OCI-M1 (cell line): ENCODE data around the gene KLHL36.

ENCODE experiments used
- DNase-seq: peaks from one replicate; lab custom pipeline; 2025; lab: John Stamatoyannopoulos, UW

Gene KLHL36

DNA sequence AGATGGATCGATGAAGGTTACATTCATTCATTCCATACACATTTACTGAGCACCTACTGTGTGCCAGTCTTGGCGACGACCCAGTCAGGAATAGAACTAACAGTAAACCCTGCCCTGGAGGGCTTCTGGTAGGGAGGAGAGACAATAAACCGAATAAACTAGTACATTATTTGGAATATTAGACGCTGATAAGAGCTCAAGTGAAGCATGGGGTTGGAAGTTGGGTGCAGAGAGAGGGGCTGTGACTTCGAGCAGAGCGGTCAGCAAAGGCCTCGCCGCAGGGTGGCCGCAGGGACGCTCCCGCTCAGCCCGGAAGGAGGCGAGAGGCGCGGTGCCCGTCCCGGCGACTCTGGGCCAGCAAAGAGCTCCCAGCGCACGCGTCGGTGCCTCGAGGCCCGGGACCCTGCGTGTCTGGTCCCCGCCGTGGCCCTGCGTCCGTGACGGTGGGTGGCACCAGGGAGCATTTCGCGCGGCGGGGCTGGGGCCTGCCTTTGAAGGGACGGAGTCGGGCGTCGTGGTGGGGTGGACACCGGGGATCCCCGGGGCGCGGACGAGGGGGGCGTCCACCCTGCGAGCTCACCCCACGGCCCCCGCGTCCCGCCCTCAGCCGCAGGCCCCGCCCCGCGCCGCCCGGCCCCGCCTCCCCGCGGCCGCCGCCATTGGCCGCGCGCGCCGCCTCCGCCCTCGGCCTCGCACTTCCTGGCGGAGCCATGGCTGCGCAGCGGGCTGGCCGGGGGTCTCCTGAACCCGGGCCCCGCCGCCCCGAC is at the start of gene KLHL36:
KLHL36 (plus strand) TSS at position 684 of the 767 bp plus-strand sequence. CDS start 2,357 bp downstream, outside the sequence.
- peak; percentile 40 for DNase-seq

DNA sequence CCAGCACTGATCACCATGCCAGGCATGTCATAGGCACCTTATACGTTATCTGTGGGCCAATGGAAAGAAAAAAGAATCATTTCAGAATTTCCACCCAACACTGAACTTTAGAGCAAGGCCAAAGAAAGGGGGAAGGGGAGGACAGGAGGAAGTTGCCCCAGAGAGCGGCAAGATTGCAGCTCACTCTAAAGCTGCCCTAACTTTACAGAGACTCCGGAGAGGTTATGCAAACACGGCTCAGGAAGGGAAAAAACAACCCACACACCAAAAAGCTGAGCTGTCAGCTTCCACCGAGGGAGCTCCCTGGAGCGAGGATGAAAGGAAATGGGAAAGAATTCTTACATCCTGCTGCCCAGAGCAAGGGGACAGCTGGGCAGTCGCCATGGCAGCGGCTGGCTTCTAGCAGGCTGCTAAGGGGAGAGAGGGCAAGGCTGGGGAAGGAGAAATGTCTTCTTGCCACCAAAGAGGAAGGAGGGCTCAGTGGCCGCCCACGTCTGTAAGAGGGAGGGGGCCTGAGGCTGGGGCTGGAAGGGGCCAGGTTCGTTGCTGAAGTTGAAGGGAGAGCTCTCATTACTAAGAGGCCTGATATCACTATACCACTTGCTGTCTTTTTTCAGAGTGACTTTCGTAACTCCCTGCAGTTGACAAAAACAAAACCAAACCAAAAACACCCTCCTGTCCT is 48.6 kb upstream of the KLHL36 start:
- peak; percentile 79 for DNase-seq

DNA sequence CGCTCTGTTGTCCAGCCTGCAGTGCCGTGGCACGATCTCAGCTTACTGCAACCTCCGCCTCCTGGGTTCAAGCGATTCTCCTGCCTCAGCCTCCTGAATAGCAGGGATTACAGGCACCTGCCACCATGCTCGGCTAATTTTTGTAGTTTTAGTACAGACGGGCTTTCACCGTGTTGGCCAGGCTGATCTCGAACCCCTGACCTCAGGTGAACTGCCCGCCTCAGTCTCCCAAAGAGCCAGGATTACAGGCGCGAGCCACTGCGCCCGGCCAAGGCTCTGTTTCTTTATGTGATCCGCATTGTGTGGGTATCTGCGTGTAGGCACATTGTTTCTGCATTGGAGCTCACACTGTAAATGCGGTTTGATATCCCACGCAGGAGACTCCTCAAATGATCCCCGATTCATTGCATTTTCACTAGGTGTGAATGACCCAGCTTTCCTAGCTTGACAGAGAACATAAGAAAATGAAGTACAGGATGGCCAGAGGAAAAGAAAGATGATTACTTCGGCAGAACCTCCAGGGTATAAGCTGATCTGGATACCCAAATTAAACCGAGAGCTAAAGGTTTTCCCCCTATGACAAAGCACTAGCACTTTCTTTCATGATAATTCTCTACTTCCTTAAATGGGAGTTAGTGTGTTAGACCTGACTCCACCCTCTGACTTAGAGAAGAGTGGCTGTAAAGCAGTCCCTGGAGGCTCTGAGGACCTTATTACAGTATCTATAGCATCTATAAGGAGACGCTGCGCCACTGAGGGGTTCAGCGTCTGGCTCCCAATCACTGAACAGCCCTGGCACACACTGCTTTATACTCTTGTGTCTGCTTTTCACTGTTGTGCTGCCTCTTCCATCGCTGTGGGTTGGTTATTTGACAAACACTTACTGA is 47.7 kb upstream of the KLHL36 start:
- peak; percentile 82 for DNase-seq

DNA sequence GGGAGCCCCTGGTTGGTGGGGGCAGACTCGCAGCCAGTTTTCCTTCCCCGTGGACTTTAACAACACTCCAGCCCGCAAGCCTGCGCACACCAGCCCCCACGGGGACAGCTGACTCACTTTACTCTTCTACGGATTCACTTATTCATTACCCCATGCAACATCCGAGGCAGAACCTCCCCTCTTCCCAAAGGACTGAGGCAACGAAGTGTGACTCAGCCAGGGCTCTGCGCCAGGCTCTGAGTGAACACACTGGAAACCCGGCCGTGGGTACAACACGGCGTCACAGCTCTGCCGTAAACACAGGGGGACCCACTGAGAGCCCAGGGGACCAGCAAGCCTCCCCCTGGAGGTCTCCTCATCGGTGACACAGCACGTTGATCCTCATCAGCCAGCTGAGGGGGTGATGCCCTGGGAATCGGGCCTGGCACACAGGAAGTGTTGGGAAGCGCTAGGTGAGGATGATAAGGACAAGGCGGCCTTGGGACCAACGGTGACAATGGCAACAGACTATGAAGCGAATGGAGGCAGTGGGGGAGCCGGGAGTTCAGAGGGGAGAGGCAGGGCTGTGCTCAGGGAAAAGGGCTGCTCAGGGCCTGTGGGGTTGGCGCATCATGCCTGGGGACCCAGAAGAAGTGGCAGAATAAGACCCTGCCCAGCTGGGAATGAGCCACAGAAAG is 45.0 kb upstream of the KLHL36 start:
- no peak for DNase-seq

DNA sequence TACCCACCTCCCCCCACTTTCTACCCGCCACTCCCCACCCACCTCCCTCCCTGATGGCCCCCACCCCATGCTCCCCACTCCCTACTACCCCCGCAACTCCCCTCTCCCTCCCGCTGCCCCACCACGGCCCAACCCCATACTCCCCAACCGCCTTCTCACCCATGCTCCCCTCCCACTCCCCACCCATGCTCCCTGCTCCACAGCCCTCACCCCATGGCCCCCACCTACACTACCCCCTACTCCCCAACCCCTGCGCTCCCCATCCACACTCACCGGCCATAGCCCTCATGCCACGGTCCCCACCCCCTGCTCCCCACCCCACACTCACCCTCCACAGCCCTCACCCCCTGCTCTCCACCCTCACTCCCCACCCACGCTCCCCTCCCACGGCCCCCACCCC is 44.4 kb upstream of the KLHL36 start:
- no peak for DNase-seq

DNA sequence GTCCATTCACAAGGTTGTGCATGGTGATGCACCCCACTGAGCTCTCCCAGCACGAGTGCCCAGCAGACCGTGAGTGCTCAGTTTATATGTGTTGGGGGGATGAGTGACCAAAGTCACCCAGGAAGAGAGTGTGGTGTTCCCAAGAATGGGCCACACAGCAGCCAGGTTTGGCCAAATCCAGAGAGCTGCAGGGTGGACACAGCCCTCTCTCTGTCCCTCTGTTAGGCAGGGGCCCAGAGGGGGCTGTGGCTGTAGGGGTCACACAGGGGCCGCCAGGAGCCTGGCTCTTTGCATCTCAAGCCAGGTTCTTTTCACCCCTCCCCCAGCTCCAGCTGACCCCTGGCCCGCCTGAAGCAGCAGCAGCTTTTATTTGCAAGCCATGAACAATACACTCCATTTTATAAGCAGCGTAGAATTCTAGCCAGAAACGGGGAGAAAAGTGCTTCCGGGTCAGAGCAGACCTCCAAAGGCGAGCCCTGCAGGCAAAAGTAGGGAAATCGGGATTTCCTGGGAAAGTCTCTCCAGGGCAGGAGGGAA is 43.8 kb upstream of the KLHL36 start:
- no peak for DNase-seq

DNA sequence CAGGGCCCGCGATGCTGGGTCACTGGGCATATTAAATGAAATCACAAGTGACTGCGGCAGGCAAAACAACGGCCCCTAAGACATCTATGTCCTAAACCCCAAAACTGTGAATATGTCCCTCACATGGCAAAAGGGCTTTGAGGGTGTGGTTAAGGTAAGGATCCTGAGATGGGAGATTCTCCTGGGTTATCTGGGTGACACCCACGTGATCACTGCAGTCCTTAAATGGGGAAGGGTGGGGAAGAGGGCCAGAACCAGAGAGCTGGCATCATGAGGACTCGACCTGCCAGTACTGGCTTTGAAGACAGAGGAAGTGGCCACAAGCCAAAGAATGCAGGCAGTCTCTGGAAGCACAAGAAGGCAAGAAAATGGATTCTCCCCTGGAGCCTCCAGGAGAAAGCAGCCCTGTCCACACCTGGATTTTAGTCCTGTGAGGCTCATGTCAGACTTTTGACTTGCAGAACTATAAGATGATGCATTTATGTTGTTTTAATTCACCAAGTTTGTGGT is 42.9 kb upstream of the KLHL36 start:
- DNase-seq = no peak

DNA sequence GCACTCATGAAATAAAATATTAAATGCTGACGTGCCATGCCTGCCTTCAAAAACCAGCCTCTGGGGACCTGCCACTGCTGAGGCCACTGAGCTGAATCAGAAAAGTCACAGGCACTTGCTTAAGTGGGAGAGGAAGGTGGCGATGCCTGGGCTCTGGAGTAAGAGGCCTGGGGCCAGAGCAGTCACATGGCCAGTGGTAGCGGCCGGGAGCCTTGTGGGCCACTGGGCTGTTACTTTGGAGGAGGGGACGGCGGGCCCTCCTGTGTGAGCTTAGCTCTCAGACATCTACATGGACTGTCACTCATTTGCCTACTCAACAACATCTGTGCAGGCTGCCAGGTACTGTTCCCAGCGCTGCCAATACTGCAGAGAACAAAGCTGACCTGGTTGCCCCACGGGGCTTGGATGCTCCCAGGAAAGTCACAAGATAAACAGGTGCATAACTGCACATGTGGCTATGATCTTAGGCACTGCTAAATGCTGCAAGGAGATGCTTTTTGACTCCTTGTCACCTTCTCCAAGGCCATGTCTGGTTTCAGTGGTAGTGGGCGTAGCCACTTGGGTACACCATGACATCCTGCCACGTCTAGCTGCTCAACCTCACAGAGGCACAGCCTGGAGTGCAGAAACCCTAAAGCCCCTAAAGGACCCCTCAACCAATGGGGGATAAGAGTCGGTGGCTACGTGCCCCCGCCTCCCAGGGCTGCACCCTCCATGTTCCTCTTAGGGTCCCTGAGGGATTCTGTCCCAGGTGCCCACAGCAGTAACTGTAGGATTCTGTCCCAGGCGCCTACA is 42.0 kb upstream of the KLHL36 start:
- no peak for DNase-seq

DNA sequence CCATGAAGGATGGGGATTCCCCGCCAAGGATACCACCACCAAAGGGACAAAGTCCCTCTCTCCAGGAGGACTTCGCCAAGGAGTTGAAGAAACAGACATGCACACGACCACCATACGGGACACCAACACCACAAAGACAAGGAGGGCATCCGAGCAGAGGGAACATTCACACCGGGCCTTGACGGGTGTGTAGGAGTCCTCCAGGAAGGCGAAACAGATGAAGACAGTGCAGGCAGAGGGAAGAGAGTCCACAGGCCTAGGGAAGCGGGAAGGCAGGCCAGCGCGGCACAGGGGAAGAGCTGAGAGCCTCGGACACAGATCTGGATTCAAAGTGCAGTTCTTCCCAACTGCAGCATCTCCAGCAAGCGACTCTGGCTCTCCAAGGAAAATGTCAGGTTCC is 41.2 kb upstream of the KLHL36 start:
- DNase-seq = no peak

DNA sequence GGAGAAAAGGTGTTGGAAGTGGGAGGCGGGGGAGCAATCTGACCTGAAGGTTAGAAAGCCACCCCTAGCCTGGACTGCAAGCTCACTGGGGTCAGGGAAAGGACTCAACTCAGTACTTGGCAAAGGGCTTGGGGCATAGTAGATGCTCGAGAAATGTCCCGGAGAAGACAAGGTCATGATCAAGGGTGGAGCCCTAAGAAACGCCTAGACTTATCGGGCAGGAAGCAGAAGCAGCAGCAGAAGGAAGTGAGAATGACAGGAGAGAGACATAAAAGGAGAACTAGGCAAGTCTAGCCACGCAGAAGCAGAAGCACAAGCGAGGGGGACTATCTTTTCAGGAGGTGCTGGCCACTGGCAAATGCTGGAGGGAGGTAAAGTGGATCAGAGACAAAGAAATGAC is 40.6 kb upstream of the KLHL36 start:
- peak; percentile 87 for DNase-seq

DNA sequence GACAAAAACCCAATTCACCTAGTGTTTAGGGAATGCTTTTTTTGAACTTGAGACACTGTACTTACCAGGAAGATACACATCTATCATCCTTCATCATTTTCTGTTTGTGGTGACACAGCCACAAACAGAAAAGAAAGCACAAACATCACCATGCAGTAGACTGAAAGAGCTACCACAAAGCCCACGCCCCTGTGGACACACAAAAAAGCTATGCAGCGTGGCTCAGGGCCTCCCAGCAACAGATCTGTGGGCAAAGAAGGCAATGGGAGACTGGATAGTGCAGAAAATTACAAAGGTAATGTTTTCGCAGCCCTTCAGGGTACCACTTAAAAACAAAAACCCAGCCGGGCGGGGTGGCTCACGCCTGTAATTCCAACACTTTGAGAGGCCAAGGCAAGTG is 40.0 kb upstream of the KLHL36 start:
- no peak for DNase-seq

DNA sequence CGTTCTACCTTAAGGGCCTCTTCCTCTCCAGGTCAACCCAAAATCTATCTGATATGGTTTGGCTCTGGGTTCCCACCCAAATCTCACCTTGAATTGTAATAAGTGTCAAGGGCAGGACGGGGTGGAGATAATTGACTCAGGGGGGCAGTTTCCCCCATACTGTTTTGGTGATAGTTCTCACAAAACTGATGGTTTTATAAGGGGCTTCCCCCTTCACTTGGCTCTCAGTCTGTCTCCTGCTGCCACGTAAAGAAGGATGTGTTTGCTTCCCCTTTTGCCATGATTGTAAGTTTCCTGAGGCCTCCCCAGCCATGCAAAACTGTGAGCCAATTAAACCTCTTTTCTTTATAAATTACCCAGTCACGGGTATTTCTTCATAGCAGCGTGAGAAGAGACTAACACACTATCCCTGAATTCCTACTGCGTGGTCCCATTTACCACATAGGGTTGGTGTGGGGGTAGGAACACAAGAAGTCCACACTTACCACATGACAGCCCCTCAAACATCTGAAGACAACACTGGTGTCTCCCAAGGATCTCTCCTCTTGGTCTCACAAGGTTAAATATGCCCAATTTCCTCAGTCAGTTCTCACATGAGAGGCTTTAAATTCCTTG is 38.6 kb upstream of the KLHL36 start:
- DNase-seq = no peak

DNA sequence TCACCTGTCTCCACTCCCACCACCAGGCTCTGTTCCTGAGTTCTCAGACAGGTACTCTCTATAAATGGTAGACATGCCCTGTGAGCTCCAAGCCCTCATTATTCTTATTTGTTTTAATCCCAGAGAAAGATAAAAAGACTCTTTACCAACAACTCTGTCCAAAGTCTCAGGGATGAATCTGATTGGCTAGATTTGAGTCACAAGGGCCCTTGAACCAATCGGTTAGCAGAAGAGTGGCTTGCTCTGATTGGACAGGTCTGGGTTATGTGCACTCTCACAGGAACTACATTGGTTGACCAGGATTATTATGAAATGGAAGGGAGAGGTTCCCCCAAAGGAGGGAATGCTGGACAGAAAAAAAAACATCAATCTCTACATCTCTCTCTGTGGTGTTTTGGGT is 37.9 kb upstream of the KLHL36 start:
- DNase-seq = no peak

DNA sequence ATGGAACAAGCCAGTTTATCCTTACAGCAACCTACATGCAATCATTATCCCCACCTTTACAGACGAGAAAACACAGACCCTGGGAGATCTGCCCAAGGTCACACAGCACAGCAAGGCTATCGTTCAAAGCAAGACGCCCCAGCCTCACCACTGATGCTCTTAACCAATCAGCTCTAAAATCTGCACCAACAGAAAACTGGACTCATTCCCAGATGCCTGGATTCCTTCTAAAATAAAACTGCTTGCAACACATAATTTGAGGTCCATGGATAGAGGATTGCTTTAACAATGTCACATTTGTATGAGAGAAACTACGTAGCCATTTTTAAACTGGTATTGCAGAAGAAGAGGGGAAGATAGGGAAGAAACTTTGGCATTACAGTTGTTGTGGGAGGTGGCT is 37.3 kb upstream of the KLHL36 start:
- no peak for DNase-seq

DNA sequence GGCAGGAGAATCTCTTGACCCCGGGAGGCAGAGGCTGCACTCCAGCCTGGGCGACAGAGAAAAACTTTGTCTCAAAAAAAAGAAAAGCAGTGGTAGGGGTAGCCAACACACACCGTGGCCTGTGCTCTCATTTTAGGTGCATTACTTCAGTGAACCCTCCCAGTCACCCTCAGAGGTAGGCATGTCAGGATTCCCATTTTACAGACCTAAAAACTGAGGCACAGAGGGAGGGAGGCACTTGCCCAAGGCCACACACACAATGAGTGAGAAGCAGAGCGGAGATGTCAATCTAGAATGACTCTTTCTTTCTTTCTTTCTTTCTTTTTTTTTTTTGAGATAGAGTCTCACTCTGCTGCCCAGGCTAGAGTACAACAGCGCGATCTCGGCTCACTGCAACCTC is 35.6 kb upstream of the KLHL36 start:
- no peak for DNase-seq

DNA sequence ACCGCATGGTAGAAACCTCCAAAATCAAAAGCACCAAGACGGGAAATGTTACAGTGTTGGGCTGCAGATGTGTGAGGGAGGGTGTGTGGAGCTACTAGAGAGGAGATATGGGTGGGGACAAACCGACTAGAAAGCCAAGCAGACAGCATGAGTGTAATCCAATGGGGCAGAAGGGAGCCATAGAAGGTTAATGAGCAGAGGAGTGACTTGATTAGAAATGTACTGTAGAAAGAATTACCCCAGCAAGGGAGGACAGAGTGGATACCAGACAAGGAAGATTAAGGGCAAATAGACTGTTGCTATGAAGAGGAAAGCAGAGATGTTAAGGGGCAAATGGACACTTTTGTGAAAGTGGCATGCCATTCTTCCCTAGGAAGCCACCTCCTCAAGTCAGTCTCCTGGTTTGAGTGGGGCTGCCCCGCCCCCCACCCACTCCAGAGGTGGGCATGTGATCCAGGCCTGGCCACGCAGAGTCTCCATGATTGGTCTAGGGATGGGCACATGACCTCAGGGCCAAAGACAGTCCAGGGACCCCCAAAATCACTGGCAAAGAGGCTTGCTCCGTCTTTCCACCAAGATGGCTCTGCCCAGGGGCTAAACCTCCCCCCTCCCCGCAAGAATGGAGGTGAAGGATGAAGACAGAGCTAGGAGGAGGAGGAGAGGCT is 34.8 kb upstream of the KLHL36 start:
- DNase-seq = no peak

DNA sequence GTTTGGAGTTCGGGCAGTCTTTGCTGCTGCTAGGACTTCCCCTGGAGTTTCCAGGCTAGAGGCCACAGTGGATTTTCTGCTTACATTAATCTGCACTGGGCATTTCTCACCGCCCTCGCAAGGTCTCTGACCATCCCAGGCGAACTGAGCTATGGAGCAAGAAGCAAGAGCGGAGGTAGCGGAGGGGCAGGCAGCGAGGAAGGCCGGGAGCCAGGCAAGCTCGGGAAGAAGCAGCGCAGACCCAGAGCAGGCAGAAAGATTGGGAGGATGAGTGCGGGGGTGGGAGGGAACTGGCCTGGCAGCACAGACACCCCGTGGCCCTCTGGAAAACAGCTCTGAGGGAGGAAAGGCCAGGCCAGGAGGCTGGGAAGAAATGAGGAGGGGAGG is 34.2 kb upstream of the KLHL36 start:
- no peak for DNase-seq

DNA sequence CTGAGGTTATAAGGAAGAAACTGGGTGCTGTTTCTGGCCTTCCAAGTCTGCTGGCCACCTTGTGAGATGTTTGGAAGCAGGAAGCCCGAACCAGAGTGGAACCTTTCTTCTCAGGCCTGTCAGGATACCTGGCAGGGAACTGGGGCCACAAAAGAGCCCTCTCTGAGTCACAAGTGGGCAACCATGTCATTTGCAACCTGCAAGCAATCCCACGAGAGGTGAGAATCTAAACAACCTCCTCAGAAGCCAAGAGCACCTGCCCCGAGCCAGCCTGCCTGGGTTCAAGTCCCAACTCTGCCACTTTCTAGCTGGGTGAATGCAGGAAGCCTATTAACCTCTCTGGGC is 33.7 kb upstream of the KLHL36 start:
- no peak for DNase-seq

DNA sequence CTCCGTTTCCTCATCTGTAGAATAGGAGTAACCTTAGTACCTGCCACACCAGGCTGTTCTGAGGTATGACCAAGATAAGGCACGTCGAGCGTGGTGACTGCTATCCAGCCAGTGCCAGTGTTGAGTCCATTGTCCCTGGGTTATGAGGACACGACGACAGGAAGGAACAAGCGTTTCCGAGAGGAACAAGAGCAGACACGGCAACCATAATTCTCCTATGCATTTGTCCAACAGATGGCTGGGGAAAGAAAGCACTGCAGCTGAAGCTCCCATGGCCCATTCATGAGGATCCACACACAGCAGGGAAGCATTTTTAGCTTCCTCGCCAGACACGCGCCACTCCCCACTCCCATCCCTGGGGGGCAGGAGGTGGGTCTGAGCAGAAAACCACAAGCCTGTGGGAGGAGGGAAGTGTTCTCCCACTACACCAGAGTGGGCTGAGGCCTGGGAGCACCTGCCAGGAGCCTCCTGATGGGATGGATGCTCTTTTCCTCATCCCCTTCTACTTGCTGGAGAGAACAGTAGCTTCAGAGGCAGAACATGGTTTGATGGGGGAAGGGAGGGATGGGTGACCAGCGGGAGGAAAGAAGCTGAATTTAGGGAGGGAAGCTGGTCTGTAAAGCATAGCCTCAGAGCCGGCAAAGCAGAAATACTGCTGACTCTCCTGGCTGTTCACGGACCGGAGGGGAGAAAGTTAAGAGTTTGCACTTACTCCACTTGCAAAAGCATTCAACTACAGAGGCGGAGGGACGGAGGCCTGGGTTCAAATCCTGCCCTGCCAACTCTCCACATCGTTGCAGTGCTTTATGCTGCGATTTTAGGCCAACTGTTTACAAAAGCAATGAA is 33.1 kb upstream of the KLHL36 start:
- DNase-seq = no peak
